Skeletal muscle satellite cell (primary cell): Measurements from ENCODE around the gene BCL2L2.

Experiments
- H3K27me3 ChIP-seq: 2 replicates; pipeline ENCODE4 v1.7.0; 2013; ENCODE audit warnings: low read length; ENCODE audit not compliant: control insufficient read depth, insufficient read depth
- H3K36me3 ChIP-seq: 2 replicates; pipeline ENCODE4 v1.7.0; 2013; ENCODE audit warnings: mild to moderate bottlenecking, control low read depth, low read length; ENCODE audit not compliant: insufficient read depth
- H3K4me1 ChIP-seq: 2 replicates; pipeline ENCODE4 v1.7.0; 2013; ENCODE audit warnings: low read length; ENCODE audit not compliant: control insufficient read depth, insufficient read depth
- H3K4me2 ChIP-seq: 2 replicates; pipeline ENCODE4 v1.7.0; 2013; ENCODE audit warnings: mild to moderate bottlenecking, low read length
- H3K4me3 ChIP-seq: 2 replicates; pipeline ENCODE4 v1.7.0; 2013; ENCODE audit warnings: low read length
- H3K9ac ChIP-seq: 2 replicates; pipeline ENCODE4 v1.7.0; 2013; ENCODE audit warnings: mild to moderate bottlenecking, low read depth, low read length, moderate library complexity
- H3K9me3 ChIP-seq: replicated peaks from 2 replicates; pipeline ENCODE4 v1.7.0; 2013; ENCODE audit warnings: mild to moderate bottlenecking, control low read depth, low read length

The BCL2L2 gene

DNA sequence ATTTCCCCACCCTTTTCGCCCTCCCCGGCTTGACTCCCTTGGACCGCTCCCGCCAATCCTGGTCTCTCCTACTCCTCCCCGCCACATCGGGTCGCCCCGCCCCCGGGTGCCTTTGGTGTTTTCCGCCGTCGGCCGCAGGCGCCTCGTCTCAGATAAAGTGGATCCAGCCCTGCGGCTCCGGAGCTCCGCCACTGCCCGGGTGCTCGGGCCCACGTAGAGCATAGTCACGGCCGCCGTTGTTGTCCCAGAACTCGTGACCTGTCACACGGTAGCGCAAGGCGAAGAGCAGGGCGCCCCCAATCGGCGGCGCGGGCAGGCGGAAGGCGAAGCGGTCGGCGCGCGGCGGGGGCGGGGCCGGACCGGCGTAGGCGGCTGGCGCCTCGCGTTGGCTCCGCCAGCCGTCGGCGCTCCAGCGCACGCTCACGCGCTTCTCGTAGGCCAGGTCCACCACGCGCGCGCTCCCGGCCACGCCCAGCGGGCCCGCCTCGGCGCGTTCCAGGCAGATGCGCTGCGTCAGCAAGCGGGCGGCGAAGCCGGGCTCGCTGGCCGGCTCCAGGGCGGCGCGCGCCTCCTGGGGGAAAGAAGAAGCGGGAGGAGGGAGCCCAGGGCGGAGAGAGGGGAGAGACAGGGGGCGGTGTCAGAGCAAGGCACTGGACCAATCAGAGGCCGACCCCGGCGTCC is 5.2 kb upstream of the BCL2L2 start:
- no peaks in the 10 kb centered on the region for H3K27me3 ChIP-seq
- peak overlapping the region; percentile 90 for H3K9ac ChIP-seq
- peaks cover 34% of the 10 kb centered on the region for H3K4me1 ChIP-seq
- H3K4me3 ChIP-seq = peak overlapping the region; percentile 80
- no peaks in the 10 kb centered on the region for H3K36me3 ChIP-seq
- H3K4me2 ChIP-seq = peak overlapping the region; percentile 97
- H3K9me3 ChIP-seq = no peaks in the 10 kb centered on the region

DNA sequence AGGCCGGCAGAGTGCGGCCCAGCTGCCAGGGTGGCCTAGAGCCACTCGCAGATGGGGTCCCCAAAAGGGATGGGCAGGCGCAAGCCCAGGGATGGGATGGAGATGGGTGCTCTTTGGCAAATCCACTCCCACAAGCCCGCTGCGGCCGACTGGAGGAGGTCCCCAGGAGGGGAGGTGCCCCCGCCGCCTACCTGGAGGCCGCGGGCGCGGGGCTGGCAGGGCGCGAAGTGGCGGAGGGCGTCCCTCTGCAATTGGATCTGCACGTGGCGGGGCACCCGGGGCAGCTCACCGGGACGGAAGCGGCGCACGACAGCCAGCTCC is 4.7 kb upstream of the BCL2L2 start:
- H3K4me2 ChIP-seq = peak overlapping the region; percentile 96
- H3K9me3 ChIP-seq = no peaks in the 10 kb centered on the region
- H3K4me3 ChIP-seq = peak overlapping the region; percentile 78
- H3K4me1 ChIP-seq = peaks cover 35% of the 10 kb centered on the region
- H3K9ac ChIP-seq = peak overlapping the region; percentile 90
- H3K27me3 ChIP-seq = no peaks in the 10 kb centered on the region
- H3K36me3 ChIP-seq = no peaks in the 10 kb centered on the region

DNA sequence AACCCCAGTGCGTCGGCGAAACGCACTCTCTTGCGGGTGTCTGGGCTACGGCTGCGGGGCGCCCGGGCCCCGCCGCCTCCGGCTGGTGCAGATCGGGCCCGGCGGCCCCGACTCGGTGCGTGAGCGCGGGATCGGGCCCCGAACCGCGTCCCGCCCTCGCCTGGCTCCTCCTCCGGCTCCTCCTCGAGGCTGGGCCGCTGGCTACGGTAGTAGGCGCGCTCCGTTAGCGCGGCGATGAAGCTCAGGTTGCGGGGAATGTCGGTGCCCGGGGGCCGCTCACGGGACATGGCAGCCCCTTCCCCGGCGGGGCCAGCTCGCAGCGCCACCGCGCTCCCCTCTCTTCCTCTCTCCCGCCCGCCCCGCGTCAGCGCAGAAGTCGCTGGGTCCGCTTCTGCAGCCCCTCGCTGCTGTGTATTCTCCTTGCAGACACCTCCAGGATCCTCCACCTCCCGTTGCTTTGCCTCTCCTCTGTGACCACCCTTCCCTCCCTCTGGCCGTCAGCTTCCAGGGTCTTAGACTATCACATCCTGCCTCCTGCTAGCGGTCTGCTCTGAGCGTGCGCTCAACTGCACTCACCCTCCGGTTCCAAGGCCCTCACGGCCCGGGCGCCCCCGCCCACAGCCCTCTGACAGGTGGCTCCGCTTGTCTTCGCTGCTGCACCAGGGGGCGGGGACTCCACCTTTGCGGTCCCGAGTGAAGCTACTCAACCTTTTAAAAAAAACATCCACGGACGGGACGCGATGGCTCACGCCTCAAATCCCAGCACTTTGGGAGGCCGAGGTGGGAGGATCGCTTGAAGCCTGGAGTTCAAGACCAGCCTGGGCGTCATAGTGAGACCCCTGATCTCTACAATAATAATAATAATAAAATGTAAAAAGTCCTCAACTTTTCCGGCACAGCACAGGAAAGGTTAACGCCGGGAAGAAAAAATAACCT is 4.1 kb upstream of the BCL2L2 start, which contains the start of gene PPP1R3E:
Gene PPP1R3E, minus strand, starts transcription at position 570 of the 936 bp plus-strand sequence. Its CDS starts 283 bp downstream, at position 287.
- Histone ChIP-seq H3K9me3 (no peaks in the 10 kb centered on the region), H3K4me1 (peaks cover 38% of the 10 kb centered on the region), H3K9ac (peak within 1 kb of the TSS; percentile 90), H3K4me3 (peak within 1 kb of the TSS; percentile 78), H3K36me3 (no peaks in the 10 kb centered on the region), H3K4me2 (peak within 1 kb of the TSS; percentile 96), H3K27me3 (no peaks in the 10 kb centered on the region)

DNA sequence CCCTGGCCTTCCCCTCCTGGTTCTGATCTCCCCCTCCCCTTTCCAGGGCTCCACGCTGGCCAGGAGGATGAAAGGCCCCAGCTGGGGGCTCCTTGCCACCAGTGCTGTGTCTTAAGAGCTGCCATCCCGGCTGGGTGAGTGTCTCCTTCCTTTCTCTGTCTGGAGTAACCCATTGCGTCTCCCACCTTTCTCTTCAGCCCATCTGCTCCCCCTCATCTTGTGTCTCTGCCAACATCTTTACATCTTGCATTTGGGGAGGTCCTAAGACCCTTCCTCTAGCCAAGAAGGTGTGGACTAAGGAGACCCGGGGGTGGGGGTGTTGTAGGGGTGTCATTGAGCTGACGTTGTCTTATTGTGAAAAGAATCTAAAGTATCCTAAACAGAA is 505 bp downstream of the BCL2L2 start:
- Histone ChIP-seq H3K4me2 (peak overlapping the region; percentile 87), H3K4me1 (peaks cover 31% of the 10 kb centered on the region), H3K9ac (peak overlapping the region; percentile 98), H3K36me3 (peaks cover 41% of the 10 kb centered on the region), H3K9me3 (no peaks in the 10 kb centered on the region), H3K27me3 (no peaks in the 10 kb centered on the region), H3K4me3 (peak overlapping the region; percentile 82)

DNA sequence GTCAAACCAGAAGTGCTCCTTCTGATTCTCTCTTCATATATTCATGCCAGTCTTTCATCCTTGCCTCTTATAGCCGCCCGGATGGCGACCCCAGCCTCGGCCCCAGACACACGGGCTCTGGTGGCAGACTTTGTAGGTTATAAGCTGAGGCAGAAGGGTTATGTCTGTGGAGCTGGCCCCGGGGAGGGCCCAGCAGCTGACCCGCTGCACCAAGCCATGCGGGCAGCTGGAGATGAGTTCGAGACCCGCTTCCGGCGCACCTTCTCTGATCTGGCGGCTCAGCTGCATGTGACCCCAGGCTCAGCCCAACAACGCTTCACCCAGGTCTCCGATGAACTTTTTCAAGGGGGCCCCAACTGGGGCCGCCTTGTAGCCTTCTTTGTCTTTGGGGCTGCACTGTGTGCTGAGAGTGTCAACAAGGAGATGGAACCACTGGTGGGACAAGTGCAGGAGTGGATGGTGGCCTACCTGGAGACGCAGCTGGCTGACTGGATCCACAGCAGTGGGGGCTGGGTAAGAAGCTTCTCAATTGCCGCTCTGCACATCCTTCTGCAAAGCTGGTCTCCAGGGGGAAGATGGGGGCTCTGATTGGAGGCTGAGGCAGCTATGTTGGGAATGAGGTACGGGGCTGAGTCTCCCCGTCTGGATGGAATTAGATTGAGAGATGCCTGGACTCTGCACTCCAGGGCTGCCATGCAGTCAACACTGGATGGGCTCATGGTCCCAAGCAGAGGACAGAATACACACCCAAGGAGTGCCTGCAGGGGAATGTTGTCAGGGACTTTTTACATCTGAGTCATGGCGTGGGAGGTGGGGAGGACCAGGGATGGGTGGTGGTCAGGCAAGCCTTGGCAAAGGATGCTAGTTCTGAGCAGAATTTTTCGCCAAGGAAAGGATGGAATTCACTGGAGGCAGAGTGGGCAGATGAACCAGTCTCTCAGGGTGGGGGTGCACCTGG is 1.3 kb downstream of the BCL2L2 start:
- H3K9ac ChIP-seq = peak overlapping the region; percentile 98
- no peaks in the 10 kb centered on the region for H3K27me3 ChIP-seq
- peaks cover 41% of the 10 kb centered on the region for H3K36me3 ChIP-seq
- H3K4me3 ChIP-seq = peak overlapping the region; percentile 82
- H3K4me2 ChIP-seq = peak overlapping the region; percentile 87
- no peaks in the 10 kb centered on the region for H3K9me3 ChIP-seq
- H3K4me1 ChIP-seq = peaks cover 31% of the 10 kb centered on the region

DNA sequence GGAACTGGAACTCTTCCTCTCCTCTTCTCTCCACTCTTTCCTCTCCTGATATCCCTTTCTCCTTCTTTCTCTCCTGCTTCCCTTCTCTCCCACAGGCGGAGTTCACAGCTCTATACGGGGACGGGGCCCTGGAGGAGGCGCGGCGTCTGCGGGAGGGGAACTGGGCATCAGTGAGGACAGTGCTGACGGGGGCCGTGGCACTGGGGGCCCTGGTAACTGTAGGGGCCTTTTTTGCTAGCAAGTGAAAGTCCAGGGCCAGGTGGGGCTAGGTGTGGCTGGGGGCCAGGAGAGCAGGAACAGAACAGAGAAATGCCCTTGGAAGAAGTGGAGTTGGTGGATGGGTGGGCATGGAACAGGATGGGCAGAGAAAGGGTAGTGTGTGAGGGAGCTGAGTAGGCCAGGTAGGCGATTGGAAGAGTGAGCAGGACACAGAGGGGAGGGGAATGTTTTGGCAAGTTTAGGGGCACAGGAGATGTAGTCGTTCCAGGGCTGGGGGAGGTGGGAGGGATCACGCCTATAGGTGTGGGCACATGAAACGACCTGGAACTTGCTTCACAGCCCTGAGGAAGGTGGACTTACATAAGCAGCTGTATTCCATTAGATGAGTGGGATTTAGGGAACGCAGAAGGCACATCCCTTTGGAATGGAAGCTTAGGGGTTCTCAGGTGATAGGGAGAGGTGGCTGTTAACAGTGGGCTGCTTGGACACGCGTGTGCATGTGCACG is 2.2 kb downstream of the BCL2L2 start:
- H3K9ac ChIP-seq = no peak overlapping the region
- peak overlapping the region; percentile 82 for H3K4me3 ChIP-seq
- no peaks in the 10 kb centered on the region for H3K27me3 ChIP-seq

DNA sequence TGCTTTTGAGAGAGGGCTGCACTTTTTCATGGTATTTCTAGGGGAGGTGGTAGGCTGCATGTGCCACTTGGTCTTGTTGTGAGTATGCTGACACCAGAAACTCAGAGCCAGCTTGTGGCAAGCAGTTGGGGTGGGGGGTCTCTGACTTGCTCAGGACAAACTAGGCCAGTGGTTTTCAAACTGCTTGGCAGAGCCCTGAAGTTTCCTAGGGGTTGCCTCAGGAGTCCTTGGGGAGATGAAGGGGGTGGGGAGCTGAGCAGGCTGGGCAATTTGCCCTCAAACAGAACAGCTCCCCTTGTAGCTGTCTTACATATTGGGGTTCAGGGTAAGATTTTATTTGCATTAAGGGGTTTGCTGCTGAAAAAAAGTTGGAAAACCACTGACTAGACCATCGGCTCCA is 3.9 kb downstream of the BCL2L2 start:
- no peak overlapping the region for H3K9ac ChIP-seq
- peaks cover 31% of the 10 kb centered on the region for H3K4me1 ChIP-seq
- H3K27me3 ChIP-seq = no peaks in the 10 kb centered on the region
- H3K4me2 ChIP-seq = no peak overlapping the region
- no peak overlapping the region for H3K4me3 ChIP-seq
- peaks cover 51% of the 10 kb centered on the region for H3K36me3 ChIP-seq
- H3K9me3 ChIP-seq = no peaks in the 10 kb centered on the region

More for the DNA sequence above, 2.2 kb downstream of the BCL2L2 start:
- H3K4me2 ChIP-seq = peak overlapping the region; percentile 87
- H3K36me3 ChIP-seq = peaks cover 45% of the 10 kb centered on the region
- no peaks in the 10 kb centered on the region for H3K9me3 ChIP-seq
- peaks cover 31% of the 10 kb centered on the region for H3K4me1 ChIP-seq

DNA sequence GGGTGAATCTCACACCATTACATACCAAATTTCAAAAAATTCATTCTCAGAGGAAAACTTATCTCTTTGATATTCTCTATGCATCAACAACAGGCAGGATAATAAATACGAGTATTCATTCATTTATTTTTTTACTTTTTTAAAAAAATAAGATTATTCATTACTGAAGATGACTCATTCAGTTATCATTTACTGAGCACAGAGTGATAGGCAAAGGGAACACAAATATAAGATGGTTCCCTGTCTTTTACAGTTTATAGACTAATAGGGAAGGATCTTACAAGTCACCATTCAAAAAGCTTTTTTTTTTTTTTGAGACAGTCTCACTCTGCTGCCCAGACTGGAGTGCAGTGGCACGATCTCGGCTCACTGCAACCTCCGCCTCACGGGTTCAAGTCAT is 9.7 kb downstream of the BCL2L2 start:
- Histone ChIP-seq H3K4me2 (no peak overlapping the region), H3K36me3 (peaks cover 39% of the 10 kb centered on the region), H3K9me3 (no peaks in the 10 kb centered on the region), H3K9ac (no peak overlapping the region), H3K4me1 (peaks cover 14% of the 10 kb centered on the region), H3K4me3 (no peak overlapping the region), H3K27me3 (no peaks in the 10 kb centered on the region)

DNA sequence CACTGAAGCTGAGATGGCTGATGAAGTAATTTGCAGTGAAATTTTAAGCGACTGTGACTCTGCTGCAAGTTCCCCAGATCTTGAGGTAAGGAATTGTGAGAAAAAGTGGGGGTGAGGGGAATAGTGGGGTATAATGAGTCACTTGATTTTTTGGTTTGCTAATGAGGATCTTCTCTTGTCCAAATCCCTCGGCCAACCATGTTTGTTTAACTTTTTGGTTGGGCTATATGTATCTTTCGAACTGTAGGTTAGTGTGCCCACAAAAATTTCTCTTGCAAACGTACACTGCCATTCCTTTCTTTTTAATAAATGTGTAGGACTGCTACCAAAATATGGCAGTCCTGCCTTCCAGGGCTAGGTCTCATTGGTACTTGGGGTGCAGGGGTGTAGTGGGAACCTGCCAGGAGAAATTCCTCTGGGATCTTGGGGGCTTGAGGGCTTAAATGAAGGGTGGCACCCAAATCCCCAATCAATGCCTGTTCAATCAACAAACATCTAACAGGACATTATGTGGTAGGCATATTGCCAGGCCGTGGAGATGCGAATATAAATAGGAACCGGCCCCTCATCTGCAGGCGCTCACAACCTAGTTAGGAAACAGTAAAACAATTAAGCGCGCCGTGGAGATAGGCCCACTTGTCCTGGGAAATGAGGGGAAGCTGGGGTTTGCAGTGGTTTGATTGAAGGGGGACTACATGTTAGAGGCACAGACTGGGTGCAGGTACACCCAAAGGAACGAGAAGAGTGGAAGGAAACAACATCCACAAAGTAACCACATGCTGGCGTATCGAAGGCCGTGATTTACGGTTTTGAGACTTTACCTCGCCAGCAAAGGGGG is 13.3 kb downstream of the BCL2L2 start:
- Histone ChIP-seq H3K9me3 (no peaks in the 10 kb centered on the region), H3K4me3 (peak overlapping the region; percentile 60), H3K4me2 (peak overlapping the region; percentile 79), H3K9ac (peak overlapping the region; percentile 70), H3K36me3 (peaks cover 44% of the 10 kb centered on the region), H3K4me1 (peaks cover 24% of the 10 kb centered on the region), H3K27me3 (no peaks in the 10 kb centered on the region)
